Measurements from ENCODE around the gene MMP8. TPM values are rescaled to one million over a fixed set of nuclear protein-coding genes. Genes with fewer than 3 reads are reported as not detected.

MMP8 gene
- total and polyA plus RNA-seq, 2 experiments from 2014 or later: not detected

- TF ChIP-seq EZH2 (IDR thresholded peaks at IDR 0.05; ENCODE audit: insufficient read depth, poor library complexity, severe bottlenecking) (no peak), EZH2phosphoT487 (IDR thresholded peaks at IDR 0.05; ENCODE audit: insufficient read depth, low read depth) (no peak)
- Histone ChIP-seq H3K36me3 (ENCODE audit: low read depth) (no peaks in the 10 kb centered on the region), H3K27ac (no peak overlapping the region), H3F3A (ENCODE audit: insufficient read depth) (no peaks in the 10 kb centered on the region), H3K4me3 (no peak overlapping the region), H3K9me2 (ENCODE audit: insufficient read depth) (no peaks in the 10 kb centered on the region), H3K9ac (no peak overlapping the region), H3K27me3 (replicated peaks; ENCODE audit: insufficient read depth) (peaks cover 3% of the 10 kb centered on the region; the same call in 1 of the 2 replicates), H2AFZ (no peak overlapping the region), H3K4me1 (ENCODE audit: insufficient read depth) (peaks cover 8% of the 10 kb centered on the region; the same call in 1 of the 2 replicates), H3K4me2 (ENCODE audit: unreplicated experiment) (no peak overlapping the region), H3K9me3 (ENCODE audit: low read depth) (no peaks in the 10 kb centered on the region), H4K20me1 (ENCODE audit: insufficient read depth) (no peaks in the 10 kb centered on the region), H3K79me2 (ENCODE audit: insufficient read depth) (no peaks in the 10 kb centered on the region)
- in situ Hi-C loops (cut with MboI): no loop called here
- DNase-seq: no peak
- WGBS, 2 experiments (ENCODE audit: low coverage in 1 of 2, low lambda C conversion rate in 2 of 2, missing lambda C conversion rate in 2 of 2): 81 to 87% methylated on average over 4 of the region's 4 CpGs
Measured at GRCh38 chr11:102708654-102709053, 16.1 kb downstream of the MMP8 start.

GRCh38 chr11:102705626-102706025, 19.1 kb downstream of the MMP8 start, which contains the start of gene MMP27:
Gene MMP27 (minus strand): TSS chr11:102705769. CDS start chr11:102705714, 55 bp downstream.
- Histone ChIP-seq H3K9me3 (ENCODE audit: low read depth) (no peaks in the 10 kb centered on the region), H3K27ac (no peak within 1 kb of the TSS), H3K9ac (peak within 1 kb of the TSS; percentile 31), H3K79me2 (ENCODE audit: insufficient read depth) (no peaks in the 10 kb centered on the region), H3F3A (ENCODE audit: insufficient read depth) (no peaks in the 10 kb centered on the region), H3K27me3 (replicated peaks; ENCODE audit: insufficient read depth) (no peaks in the 10 kb centered on the region), H3K36me3 (ENCODE audit: low read depth) (no peaks in the 10 kb centered on the region), H3K4me3 (peak within 1 kb of the TSS; percentile 53), H3K4me2 (ENCODE audit: unreplicated experiment) (peak within 1 kb of the TSS; percentile 77), H3K4me1 (ENCODE audit: insufficient read depth) (peaks cover 8% of the 10 kb centered on the region; the same call in 1 of the 2 replicates), H4K20me1 (ENCODE audit: insufficient read depth) (no peaks in the 10 kb centered on the region), H3K9me2 (ENCODE audit: insufficient read depth) (no peaks in the 10 kb centered on the region), H2AFZ (peak within 1 kb of the TSS; percentile 54)
- TF ChIP-seq EZH2phosphoT487 (IDR thresholded peaks at IDR 0.05; ENCODE audit: insufficient read depth, low read depth) (no peak), EZH2 (IDR thresholded peaks at IDR 0.05; ENCODE audit: insufficient read depth, poor library complexity, severe bottlenecking) (no peak)
- in situ Hi-C loops (cut with MboI): no loop called here
- peak; percentile 58 for DNase-seq
- WGBS, 2 experiments (ENCODE audit: low coverage in 1 of 2, low lambda C conversion rate in 2 of 2, missing lambda C conversion rate in 2 of 2): 12 to 14% methylated on average over 5 of the region's 5 CpGs

GRCh38 chr11:102704841-102705240, 19.9 kb downstream of the MMP8 start:
- Histone ChIP-seq H3K4me3 (peak overlapping the region; percentile 53), H3F3A (ENCODE audit: insufficient read depth) (no peaks in the 10 kb centered on the region), H3K27me3 (replicated peaks; ENCODE audit: insufficient read depth) (no peaks in the 10 kb centered on the region), H4K20me1 (ENCODE audit: insufficient read depth) (no peaks in the 10 kb centered on the region), H3K4me1 (ENCODE audit: insufficient read depth) (peaks cover 8% of the 10 kb centered on the region; the same call in 1 of the 2 replicates), H3K9me2 (ENCODE audit: insufficient read depth) (no peaks in the 10 kb centered on the region), H3K4me2 (ENCODE audit: unreplicated experiment) (peak overlapping the region; percentile 77), H3K36me3 (ENCODE audit: low read depth) (no peaks in the 10 kb centered on the region), H3K9ac (peak overlapping the region; percentile 31), H2AFZ (peak overlapping the region; percentile 54), H3K79me2 (ENCODE audit: insufficient read depth) (no peaks in the 10 kb centered on the region), H3K27ac (no peak overlapping the region), H3K9me3 (ENCODE audit: low read depth) (no peaks in the 10 kb centered on the region)
- no peak for TF ChIP-seq EZH2phosphoT487 (IDR thresholded peaks at IDR 0.05; ENCODE audit: insufficient read depth, low read depth)
- no peak for TF ChIP-seq EZH2 (IDR thresholded peaks at IDR 0.05; ENCODE audit: insufficient read depth, poor library complexity, severe bottlenecking)
- peak; percentile 52 for DNase-seq
- in situ Hi-C loops (cut with MboI): no loop called here
- WGBS, 2 experiments (ENCODE audit: low coverage in 1 of 2, low lambda C conversion rate in 2 of 2, missing lambda C conversion rate in 2 of 2): 7 to 12% methylated on average over 3 of the region's 3 CpGs

- Histone ChIP-seq H3K4me2 (ENCODE audit: unreplicated experiment) (peak overlapping the region; percentile 77), H3K9me2 (ENCODE audit: insufficient read depth) (no peaks in the 10 kb centered on the region), H3K4me1 (ENCODE audit: insufficient read depth) (peaks cover 8% of the 10 kb centered on the region; the same call in 1 of the 2 replicates), H3K36me3 (ENCODE audit: low read depth) (no peaks in the 10 kb centered on the region), H3K79me2 (ENCODE audit: insufficient read depth) (no peaks in the 10 kb centered on the region), H3K9me3 (ENCODE audit: low read depth) (no peaks in the 10 kb centered on the region), H3K4me3 (no peak overlapping the region), H3K9ac (no peak overlapping the region), H3K27ac (no peak overlapping the region), H2AFZ (peak overlapping the region; percentile 54; the same call in 1 of the 2 replicates), H4K20me1 (ENCODE audit: insufficient read depth) (no peaks in the 10 kb centered on the region), H3K27me3 (replicated peaks; ENCODE audit: insufficient read depth) (no peaks in the 10 kb centered on the region), H3F3A (ENCODE audit: insufficient read depth) (no peaks in the 10 kb centered on the region)
- WGBS, 2 experiments (ENCODE audit: low coverage in 1 of 2, low lambda C conversion rate in 2 of 2, missing lambda C conversion rate in 2 of 2): 45 to 49% methylated on average over 3 of the region's 3 CpGs
- TF ChIP-seq EZH2 (IDR thresholded peaks at IDR 0.05; ENCODE audit: insufficient read depth, poor library complexity, severe bottlenecking): no peak
- TF ChIP-seq EZH2phosphoT487 (IDR thresholded peaks at IDR 0.05; ENCODE audit: insufficient read depth, low read depth): no peak
- DNase-seq: no peak
- in situ Hi-C loops (cut with MboI): no loop called here
Measured at GRCh38 chr11:102703826-102704493, 20.8 kb downstream of the MMP8 start.
